Astrocyte (in vitro differentiated cells and primary cell): ENCODE data around the gene ST6GALNAC1. TPM values are rescaled to one million over a fixed set of nuclear protein-coding genes. Genes with fewer than 3 reads are reported as not detected.
"Not testable (repeated sequence)": the region's sequence is repeated elsewhere in the genome, so short reads cannot be mapped to it uniquely, and the experiment has no call there.

Experiments
- DNase-seq: peaks from one replicate; pipeline ENCODE4 v3.0.0-alpha.2; 2010; ENCODE audit warnings: low read depth
- FAIRE-seq: peaks from 2 replicates; lab custom pipeline; 2011; peaks lifted over from hg19 to GRCh38; lab: Jason Lieb, UNC
- H2AFZ ChIP-seq: 2 replicates; pipeline ENCODE4 v1.6.0; 2012; ENCODE audit warnings: low read depth, low read length, inconsistent platforms
- H3K27ac ChIP-seq: 2 replicates; pipeline ENCODE4 v1.5.1; 2011; ENCODE audit warnings: low read depth, low read length, inconsistent platforms
- H3K27me3 ChIP-seq: 2 replicates; pipeline ENCODE4 v1.6.0; 2011; ENCODE audit warnings: low read length, inconsistent platforms; ENCODE audit not compliant: insufficient read depth
- H3K36me3 ChIP-seq: 2 replicates; pipeline ENCODE4 v1.5.1; 2011; ENCODE audit warnings: low read length, inconsistent platforms; ENCODE audit not compliant: insufficient read depth
- H3K4me1 ChIP-seq: 2 replicates; pipeline ENCODE4 v1.5.1; 2011; ENCODE audit warnings: low read length, inconsistent platforms; ENCODE audit not compliant: insufficient read depth
- H3K4me2 ChIP-seq: 2 replicates; pipeline ENCODE4 v1.6.0; 2012; ENCODE audit warnings: low read length, inconsistent platforms
- H3K4me3 ChIP-seq: 2 replicates; pipeline ENCODE4 v1.5.1; 2011; ENCODE audit warnings: low read depth, mild to moderate bottlenecking, low read length, inconsistent platforms; ENCODE audit not compliant: insufficient read depth
- H3K79me2 ChIP-seq: 2 replicates; pipeline ENCODE4 v1.6.0; 2012; ENCODE audit warnings: mild to moderate bottlenecking, low read length, inconsistent platforms; ENCODE audit not compliant: insufficient read depth
- H3K9ac ChIP-seq: 2 replicates; pipeline ENCODE4 v1.6.0; 2012; ENCODE audit warnings: mild to moderate bottlenecking, low read length, inconsistent platforms
- H3K9me3 ChIP-seq: 2 replicates; pipeline ENCODE4 v1.5.1; 2012; ENCODE audit warnings: low read depth, mild to moderate bottlenecking, low read length, inconsistent platforms; ENCODE audit not compliant: insufficient read depth
- H4K20me1 ChIP-seq: 2 replicates; pipeline ENCODE4 v1.6.0; 2012; ENCODE audit warnings: low read length, inconsistent platforms; ENCODE audit not compliant: insufficient read depth
- H3K27ac Mint-ChIP-seq: one replicate; pipeline ENCODE4 v1.8.0; 2021; ENCODE audit warnings: mild to moderate bottlenecking, mixed read lengths; ENCODE audit not compliant: unreplicated experiment
- H3K27me3 Mint-ChIP-seq: one replicate; pipeline ENCODE4 v1.8.0; 2021; ENCODE audit warnings: low read depth, mixed read lengths; ENCODE audit not compliant: unreplicated experiment
- H3K36me3 Mint-ChIP-seq: one replicate; pipeline ENCODE4 v1.8.0; 2021; ENCODE audit warnings: low read depth, mixed read lengths; ENCODE audit not compliant: unreplicated experiment
- H3K4me1 Mint-ChIP-seq: one replicate; pipeline ENCODE4 v1.8.0; 2021; ENCODE audit warnings: low read depth, mixed read lengths; ENCODE audit not compliant: unreplicated experiment
- H3K4me3 Mint-ChIP-seq: one replicate; pipeline ENCODE4 v1.8.0; 2021; ENCODE audit warnings: mild to moderate bottlenecking, moderate library complexity, mixed read lengths; ENCODE audit not compliant: unreplicated experiment
- H3K9me3 Mint-ChIP-seq: one replicate; pipeline ENCODE4 v1.8.0; 2021; ENCODE audit warnings: mild to moderate bottlenecking, mixed read lengths; ENCODE audit not compliant: unreplicated experiment
- EZH2 ChIP-seq: IDR thresholded peaks from 2 replicates; pipeline ENCODE4 v1.6.1; 2012; ENCODE audit warnings: mild to moderate bottlenecking, low read length, inconsistent platforms; ENCODE audit not compliant: insufficient read depth
- total RNA-seq: library from RNA; stranded (reverse); gene quantifications from 2 replicates; pipeline ENCODE4 v1.2.1, GENCODE V29; 2021
- TF ChIP-seq, protein P1 (sequence below): IDR thresholded peaks from 2 replicates; pipeline ENCODE4 v1.5.1; 2011; ENCODE audit warnings: low read depth, mild to moderate bottlenecking, inconsistent platforms, low read length, moderate library complexity; ENCODE audit not compliant: insufficient read depth

Gene ST6GALNAC1
- total RNA-seq, 1 donor from 2014 or later, result not detected

DNA sequence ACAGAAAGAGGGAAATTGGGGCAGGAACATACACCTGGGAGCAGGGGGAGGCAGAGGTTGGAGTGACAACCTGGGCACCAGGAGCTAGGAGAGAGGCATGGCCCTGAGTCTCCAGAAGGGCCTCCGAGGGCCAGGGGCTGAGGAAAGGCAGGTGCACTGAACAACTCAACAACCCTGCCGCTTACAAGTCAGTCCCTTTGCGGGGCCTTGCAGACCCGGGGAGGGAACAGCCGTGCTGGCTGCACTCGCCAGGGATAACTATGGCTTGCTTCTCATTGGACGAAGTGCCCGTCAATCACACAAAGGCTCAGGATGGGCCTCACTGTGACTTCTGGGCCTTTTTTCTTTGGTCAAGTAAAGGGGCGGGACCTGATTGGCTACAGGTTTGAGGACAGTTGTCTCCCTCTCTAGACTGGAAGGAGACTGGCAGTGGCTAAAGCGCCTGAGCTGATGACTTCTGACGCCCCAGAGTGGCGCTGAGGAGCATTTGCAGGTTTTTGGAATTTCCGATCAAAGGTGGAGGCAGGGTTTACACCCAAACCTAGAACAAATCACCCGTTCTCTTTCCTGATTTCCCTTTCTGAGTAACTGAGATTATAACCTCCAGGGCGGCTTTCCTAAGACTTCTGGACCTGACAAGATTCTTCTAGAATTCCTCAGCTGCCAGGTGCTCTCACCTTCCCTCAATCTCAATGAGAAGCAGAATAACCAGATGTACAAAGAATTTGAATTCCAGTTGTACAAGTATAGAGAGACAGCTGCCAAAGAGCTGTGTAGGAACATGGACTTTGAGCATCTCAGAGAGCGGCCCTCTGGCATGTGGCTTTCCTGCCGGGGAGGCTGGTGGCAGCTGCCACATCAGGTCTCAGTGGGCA lies 30.3 kb downstream of the ST6GALNAC1 start:
- H3K27me3 ChIP-seq, result no peaks in the 10 kb centered on the region
- H3K4me3 ChIP-seq, result no peak overlapping the region
- H3K9me3 ChIP-seq, result no peaks in the 10 kb centered on the region
- Mint-ChIP-seq H3K27me3 (peaks cover 9% of the 10 kb centered on the region), H3K36me3 (no peaks in the 10 kb centered on the region), H3K9me3 (peaks cover 2% of the 10 kb centered on the region), H3K4me3 (no peak overlapping the region), H3K27ac (peak overlapping the region; percentile 48), H3K4me1 (peaks cover 2% of the 10 kb centered on the region)
- no peaks in the 10 kb centered on the region for H4K20me1 ChIP-seq
- DNase-seq (no peak), FAIRE-seq (no peak)
- H3K4me1 ChIP-seq, result no peaks in the 10 kb centered on the region
- TF ChIP-seq, protein P1, sequence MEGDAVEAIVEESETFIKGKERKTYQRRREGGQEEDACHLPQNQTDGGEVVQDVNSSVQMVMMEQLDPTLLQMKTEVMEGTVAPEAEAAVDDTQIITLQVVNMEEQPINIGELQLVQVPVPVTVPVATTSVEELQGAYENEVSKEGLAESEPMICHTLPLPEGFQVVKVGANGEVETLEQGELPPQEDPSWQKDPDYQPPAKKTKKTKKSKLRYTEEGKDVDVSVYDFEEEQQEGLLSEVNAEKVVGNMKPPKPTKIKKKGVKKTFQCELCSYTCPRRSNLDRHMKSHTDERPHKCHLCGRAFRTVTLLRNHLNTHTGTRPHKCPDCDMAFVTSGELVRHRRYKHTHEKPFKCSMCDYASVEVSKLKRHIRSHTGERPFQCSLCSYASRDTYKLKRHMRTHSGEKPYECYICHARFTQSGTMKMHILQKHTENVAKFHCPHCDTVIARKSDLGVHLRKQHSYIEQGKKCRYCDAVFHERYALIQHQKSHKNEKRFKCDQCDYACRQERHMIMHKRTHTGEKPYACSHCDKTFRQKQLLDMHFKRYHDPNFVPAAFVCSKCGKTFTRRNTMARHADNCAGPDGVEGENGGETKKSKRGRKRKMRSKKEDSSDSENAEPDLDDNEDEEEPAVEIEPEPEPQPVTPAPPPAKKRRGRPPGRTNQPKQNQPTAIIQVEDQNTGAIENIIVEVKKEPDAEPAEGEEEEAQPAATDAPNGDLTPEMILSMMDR, result no peak
- TF ChIP-seq EZH2, result no peak
- H3K4me2 ChIP-seq, result no peak overlapping the region
- no peak overlapping the region for H2AFZ ChIP-seq
- no peak overlapping the region for H3K27ac ChIP-seq
- H3K79me2 ChIP-seq, result no peaks in the 10 kb centered on the region
- H3K36me3 ChIP-seq, result no peaks in the 10 kb centered on the region
- no peak overlapping the region for H3K9ac ChIP-seq

DNA sequence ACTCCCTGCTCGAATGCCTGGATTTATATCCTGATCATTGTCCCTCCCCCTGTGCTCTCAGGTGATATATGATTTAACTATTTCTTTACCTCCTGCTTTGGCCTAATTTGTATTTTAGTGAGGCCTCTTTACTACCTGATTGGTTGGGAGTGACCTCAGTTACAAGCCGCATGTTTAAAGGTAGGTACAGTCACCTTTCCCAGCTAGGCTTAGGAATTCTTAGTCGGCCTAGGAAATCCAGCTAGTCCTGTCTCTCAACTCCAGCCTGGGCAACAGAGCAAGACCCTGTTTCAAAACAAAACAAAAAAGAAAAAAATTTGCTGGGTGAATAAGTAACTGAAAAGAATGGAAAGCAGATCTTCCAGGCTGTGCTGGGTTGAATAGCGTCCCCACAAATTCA lies 31.1 kb downstream of the ST6GALNAC1 start:
- H3K4me1 Mint-ChIP-seq, result peaks cover 2% of the 10 kb centered on the region
- TF ChIP-seq EZH2, result no peak
- TF ChIP-seq, protein P1, result no peak
- no peak overlapping the region for H3K4me3 ChIP-seq
- no peaks in the 10 kb centered on the region for H3K79me2 ChIP-seq
- peaks cover 3% of the 10 kb centered on the region for H3K27me3 Mint-ChIP-seq
- H3K9me3 Mint-ChIP-seq, result peaks cover 2% of the 10 kb centered on the region
- DNase-seq, result no peak
- H3K4me2 ChIP-seq, result no peak overlapping the region
- H3K27ac ChIP-seq, result no peak overlapping the region
- no peak overlapping the region for H3K4me3 Mint-ChIP-seq
- no peak overlapping the region for H3K9ac ChIP-seq
- no peaks in the 10 kb centered on the region for H3K36me3 Mint-ChIP-seq
- H4K20me1 ChIP-seq, result no peaks in the 10 kb centered on the region
- no peaks in the 10 kb centered on the region for H3K27me3 ChIP-seq
- H3K27ac Mint-ChIP-seq, result peak overlapping the region; percentile 48
- H3K4me1 ChIP-seq, result no peaks in the 10 kb centered on the region
- FAIRE-seq, result no peak
- no peak overlapping the region for H2AFZ ChIP-seq
- H3K9me3 ChIP-seq, result no peaks in the 10 kb centered on the region
- H3K36me3 ChIP-seq, result no peaks in the 10 kb centered on the region

DNA sequence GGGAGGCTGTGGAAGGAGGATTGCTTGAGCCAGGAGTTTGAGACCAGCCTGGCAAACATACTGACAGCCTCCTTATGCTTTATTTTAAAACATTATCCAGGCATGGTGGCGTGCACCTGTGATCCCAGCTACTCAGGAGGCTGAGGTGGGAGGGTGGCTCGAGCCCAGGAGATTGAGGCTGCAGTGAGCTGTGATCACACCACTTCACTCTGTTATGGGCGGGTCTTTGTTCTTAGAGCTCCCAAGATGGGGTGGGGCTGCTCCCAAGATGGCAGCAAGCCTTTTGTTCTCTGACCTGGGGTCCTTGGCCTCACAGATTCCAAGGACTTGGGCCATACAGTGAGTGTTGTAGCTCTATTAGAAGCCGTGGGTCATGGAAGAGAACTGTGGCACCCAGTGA lies 31.8 kb downstream of the ST6GALNAC1 start:
- Mint-ChIP-seq H3K4me3 (no peak overlapping the region), H3K27me3 (peaks cover 3% of the 10 kb centered on the region), H3K27ac (no peak overlapping the region), H3K4me1 (peaks cover 2% of the 10 kb centered on the region), H3K9me3 (peaks cover 2% of the 10 kb centered on the region), H3K36me3 (no peaks in the 10 kb centered on the region)
- Histone ChIP-seq H3K27ac (no peak overlapping the region), H3K79me2 (no peaks in the 10 kb centered on the region), H2AFZ (no peak overlapping the region), H3K27me3 (no peaks in the 10 kb centered on the region), H3K36me3 (no peaks in the 10 kb centered on the region), H4K20me1 (no peaks in the 10 kb centered on the region), H3K9me3 (no peaks in the 10 kb centered on the region), H3K4me3 (no peak overlapping the region), H3K9ac (no peak overlapping the region), H3K4me2 (no peak overlapping the region), H3K4me1 (no peaks in the 10 kb centered on the region)
- DNase-seq, result no peak
- TF ChIP-seq, protein P1, result no peak
- no peak for TF ChIP-seq EZH2
- no peak for FAIRE-seq

DNA sequence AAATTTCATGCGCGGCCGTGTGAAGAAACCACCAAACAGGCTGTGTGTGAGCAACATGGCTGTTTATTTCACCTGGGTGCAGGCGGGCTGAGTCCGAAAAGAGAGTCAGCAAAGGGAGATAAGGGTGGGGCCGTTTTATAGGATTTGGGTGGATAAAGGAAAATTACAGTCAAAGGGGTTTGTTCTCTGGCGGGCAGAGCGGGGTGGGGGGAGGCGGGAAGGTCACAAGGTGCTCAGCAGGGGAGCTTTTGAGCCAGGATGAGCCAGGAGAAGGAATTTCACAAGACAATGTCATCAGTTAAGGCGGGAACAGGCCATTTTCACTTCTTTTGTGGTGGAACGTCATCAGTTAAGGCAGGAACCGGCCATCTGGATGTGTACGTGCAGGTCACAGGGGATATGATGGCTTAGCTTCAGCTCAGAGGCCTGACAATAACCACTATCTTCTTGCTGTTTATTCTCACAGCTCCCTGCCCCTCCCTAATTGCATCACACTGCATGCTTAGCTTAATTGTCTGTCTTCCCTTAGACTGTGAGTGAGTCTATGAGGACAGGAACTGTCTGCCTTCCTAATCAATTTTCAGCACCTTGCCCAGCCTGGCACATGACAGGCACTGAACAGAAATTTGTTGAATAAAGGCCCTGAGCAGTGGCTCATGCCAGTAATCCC lies 32.3 kb downstream of the ST6GALNAC1 start:
- H3K9me3 Mint-ChIP-seq, H3K27me3 Mint-ChIP-seq, H3K27ac Mint-ChIP-seq, FAIRE-seq, H3K79me2 ChIP-seq, H2AFZ ChIP-seq, H4K20me1 ChIP-seq, H3K9ac ChIP-seq, H3K36me3 ChIP-seq, DNase-seq, H3K36me3 Mint-ChIP-seq, H3K4me3 ChIP-seq, H3K9me3 ChIP-seq, H3K4me1 ChIP-seq, H3K27me3 ChIP-seq, H3K27ac ChIP-seq, H3K4me3 Mint-ChIP-seq, H3K4me1 Mint-ChIP-seq, H3K4me2 ChIP-seq: not testable (repeated sequence)
